Esophagus muscularis mucosa (tissue), 4 donors: ENCODE measurements around the gene TRPC4AP.

Source experiments
- EP300 ChIP-seq: sonication (generic); formaldehyde crosslinking; IDR thresholded peaks from one replicate; pipeline ENCODE4 v1.6.1; 2017; ENCODE audit warnings: antibody characterized with exemption
- POLR2A ChIP-seq: fragments of 450-650 bp; IDR thresholded peaks from one replicate; pipeline ENCODE4 v1.6.1; 2017; ENCODE audit warnings: antibody characterized with exemption, moderate library complexity, mild to moderate bottlenecking, low read depth
- POLR2AphosphoS5 ChIP-seq, 2 donors: sonication (generic); formaldehyde crosslinking; IDR thresholded peaks; one replicate each; pipeline ENCODE4 v1.6.1; 2017; ENCODE audit warnings: antibody characterized with exemption in 2 of 2
- TF ChIP-seq, protein P1 (sequence below), 3 experiments: fragments of 200-600 bp in 2 of 3; fragments of 450-650 bp in 1 of 3; sonication (generic) in 2 of 3; IDR thresholded peaks; one replicate each; pipeline ENCODE4 v1.5.1; 2017 to 2019; ENCODE audit warnings: antibody characterized with exemption in 3 of 3, mild to moderate bottlenecking in 2 of 3, moderate library complexity in 1 of 3

DNA sequence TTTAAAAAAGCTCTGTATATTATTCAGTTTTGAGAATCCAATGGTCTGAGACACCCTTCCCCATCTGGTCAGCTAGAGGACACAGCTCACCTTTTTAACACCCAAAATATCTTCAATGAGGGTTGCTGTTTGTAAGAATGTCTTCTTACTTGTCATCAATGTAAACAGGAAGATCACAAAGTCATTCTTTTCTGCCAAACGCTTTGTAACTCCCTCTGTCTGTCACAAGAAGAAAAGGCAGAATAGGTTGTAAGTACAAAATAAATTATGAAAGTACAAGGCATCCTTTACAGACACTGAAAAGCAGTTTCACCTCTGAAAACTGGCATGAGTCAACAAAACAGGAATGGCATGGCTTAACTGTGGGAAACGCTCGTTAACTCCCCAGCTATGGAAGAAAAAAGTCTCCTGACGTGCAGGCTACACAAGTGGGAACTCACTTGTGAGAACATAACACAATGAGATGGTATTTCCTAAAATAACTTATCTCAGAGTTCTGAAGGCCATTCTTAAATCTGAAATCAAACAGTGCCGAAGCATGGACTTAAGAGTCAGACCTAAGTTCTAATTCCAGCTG lies 42.7 kb downstream of the TRPC4AP start:
- TF ChIP-seq, protein P1, sequence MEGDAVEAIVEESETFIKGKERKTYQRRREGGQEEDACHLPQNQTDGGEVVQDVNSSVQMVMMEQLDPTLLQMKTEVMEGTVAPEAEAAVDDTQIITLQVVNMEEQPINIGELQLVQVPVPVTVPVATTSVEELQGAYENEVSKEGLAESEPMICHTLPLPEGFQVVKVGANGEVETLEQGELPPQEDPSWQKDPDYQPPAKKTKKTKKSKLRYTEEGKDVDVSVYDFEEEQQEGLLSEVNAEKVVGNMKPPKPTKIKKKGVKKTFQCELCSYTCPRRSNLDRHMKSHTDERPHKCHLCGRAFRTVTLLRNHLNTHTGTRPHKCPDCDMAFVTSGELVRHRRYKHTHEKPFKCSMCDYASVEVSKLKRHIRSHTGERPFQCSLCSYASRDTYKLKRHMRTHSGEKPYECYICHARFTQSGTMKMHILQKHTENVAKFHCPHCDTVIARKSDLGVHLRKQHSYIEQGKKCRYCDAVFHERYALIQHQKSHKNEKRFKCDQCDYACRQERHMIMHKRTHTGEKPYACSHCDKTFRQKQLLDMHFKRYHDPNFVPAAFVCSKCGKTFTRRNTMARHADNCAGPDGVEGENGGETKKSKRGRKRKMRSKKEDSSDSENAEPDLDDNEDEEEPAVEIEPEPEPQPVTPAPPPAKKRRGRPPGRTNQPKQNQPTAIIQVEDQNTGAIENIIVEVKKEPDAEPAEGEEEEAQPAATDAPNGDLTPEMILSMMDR (IDR thresholded peaks at IDR 0.05), result no peak
- TF ChIP-seq POLR2A (no peak), EP300 (no peak), POLR2AphosphoS5 (IDR thresholded peaks at IDR 0.05) (no peak)
